BE2C (cell line): ENCODE measurements around the gene TMEM255A.

Experiments
- DNase-seq: peaks from one replicate; pipeline ENCODE4 v3.0.0-alpha.2; 2020
- H3K27me3 ChIP-seq: fragments of 250-450 bp; sonication (Bioruptor Pico); 2 replicates; pipeline ENCODE4 v1.5.1; 2020; ENCODE audit warnings: mild to moderate bottlenecking
- H3K36me3 ChIP-seq: fragments of 250-450 bp; sonication (Bioruptor Pico); 2 replicates; pipeline ENCODE4 v1.5.1; 2020; ENCODE audit warnings: mild to moderate bottlenecking
- H3K4me1 ChIP-seq: fragments of 250-450 bp; sonication (Bioruptor Pico); 2 replicates; pipeline ENCODE4 v1.5.1; 2020
- H3K4me3 ChIP-seq: 2 replicates; pipeline ENCODE4 v1.5.1; 2011; ENCODE audit warnings: low read depth, low read length
- H3K9me3 ChIP-seq: fragments of 250-450 bp; sonication (Bioruptor Pico); 2 replicates; pipeline ENCODE4 v1.5.1; 2020
- TF ChIP-seq, protein P1 (sequence below): IDR thresholded peaks from 2 replicates; pipeline ENCODE4 v1.5.1; 2012; ENCODE audit warnings: mild to moderate bottlenecking, low read depth, low read length

TMEM255A gene

DNA sequence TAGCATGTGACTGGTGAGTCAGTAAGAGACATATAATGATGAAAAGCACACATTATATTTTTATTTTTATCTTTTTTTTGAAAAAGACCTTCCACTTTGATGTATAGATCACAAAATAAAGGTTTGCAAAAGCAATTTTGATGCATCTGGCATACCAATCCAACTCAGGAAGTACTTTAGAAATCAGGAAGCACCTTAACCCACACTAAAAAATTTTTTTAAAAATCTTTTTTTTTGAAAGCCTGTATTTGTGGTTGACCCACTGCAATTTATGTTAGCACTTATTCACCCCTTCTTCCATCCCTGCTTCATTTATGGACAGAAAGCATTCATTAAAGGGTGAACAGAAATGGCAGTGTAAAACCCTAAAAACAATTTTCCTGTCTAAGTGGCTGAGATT, 16.6 kb downstream of the TMEM255A start:
- no peak for DNase-seq
- Histone ChIP-seq H3K36me3 (no peaks in the 10 kb centered on the region), H3K9me3 (no peaks in the 10 kb centered on the region), H3K27me3 (no peaks in the 10 kb centered on the region), H3K4me3 (no peak overlapping the region), H3K4me1 (no peaks in the 10 kb centered on the region)
- TF ChIP-seq, protein P1, sequence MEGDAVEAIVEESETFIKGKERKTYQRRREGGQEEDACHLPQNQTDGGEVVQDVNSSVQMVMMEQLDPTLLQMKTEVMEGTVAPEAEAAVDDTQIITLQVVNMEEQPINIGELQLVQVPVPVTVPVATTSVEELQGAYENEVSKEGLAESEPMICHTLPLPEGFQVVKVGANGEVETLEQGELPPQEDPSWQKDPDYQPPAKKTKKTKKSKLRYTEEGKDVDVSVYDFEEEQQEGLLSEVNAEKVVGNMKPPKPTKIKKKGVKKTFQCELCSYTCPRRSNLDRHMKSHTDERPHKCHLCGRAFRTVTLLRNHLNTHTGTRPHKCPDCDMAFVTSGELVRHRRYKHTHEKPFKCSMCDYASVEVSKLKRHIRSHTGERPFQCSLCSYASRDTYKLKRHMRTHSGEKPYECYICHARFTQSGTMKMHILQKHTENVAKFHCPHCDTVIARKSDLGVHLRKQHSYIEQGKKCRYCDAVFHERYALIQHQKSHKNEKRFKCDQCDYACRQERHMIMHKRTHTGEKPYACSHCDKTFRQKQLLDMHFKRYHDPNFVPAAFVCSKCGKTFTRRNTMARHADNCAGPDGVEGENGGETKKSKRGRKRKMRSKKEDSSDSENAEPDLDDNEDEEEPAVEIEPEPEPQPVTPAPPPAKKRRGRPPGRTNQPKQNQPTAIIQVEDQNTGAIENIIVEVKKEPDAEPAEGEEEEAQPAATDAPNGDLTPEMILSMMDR, result no peak

DNA sequence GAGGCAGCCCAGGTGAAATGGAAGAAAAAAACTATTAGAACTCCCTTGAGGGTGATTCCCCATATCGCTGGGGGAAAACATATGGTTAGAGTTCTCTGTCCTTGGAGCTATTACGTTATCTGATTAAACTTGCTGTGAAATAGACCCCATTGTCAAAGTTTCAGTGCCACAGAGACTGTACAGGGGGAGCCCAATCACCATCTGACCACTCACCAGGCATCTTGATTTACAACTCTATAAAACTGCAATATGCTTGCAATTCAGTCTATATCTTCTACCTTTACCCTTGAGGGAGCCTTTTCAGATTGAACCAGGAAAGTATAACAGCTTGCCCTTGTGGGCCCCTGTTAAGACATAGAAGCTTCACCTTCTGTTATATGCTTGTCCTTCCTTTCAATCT, 18.2 kb downstream of the TMEM255A start:
- Histone ChIP-seq H3K9me3 (no peaks in the 10 kb centered on the region), H3K4me1 (no peaks in the 10 kb centered on the region), H3K4me3 (no peak overlapping the region), H3K36me3 (no peaks in the 10 kb centered on the region), H3K27me3 (no peaks in the 10 kb centered on the region)
- DNase-seq, result no peak
- TF ChIP-seq, protein P1, result no peak

DNA sequence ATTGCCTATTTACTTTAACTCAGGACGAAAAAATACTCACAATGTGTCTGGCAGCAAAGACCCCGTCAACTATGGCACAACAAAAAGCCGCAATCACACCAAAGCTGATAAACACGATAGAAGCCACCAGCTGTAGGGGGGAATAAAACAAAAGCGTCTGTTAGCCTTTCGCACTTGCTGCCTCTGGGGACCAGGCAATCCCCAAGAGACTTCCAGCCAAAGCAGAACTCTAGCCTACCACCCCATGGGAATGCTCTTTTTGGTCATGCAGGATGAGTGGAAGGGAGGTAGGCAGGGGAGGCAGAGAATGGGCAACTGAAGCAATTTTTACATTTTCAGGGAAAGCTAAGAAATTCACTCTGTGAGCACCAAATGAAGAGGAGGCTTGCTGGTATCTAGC, 20.1 kb downstream of the TMEM255A start:
- Histone ChIP-seq H3K4me1 (no peaks in the 10 kb centered on the region), H3K36me3 (no peaks in the 10 kb centered on the region), H3K9me3 (no peaks in the 10 kb centered on the region), H3K27me3 (no peaks in the 10 kb centered on the region), H3K4me3 (no peak overlapping the region)
- TF ChIP-seq, protein P1, result no peak
- DNase-seq, result no peak

DNA sequence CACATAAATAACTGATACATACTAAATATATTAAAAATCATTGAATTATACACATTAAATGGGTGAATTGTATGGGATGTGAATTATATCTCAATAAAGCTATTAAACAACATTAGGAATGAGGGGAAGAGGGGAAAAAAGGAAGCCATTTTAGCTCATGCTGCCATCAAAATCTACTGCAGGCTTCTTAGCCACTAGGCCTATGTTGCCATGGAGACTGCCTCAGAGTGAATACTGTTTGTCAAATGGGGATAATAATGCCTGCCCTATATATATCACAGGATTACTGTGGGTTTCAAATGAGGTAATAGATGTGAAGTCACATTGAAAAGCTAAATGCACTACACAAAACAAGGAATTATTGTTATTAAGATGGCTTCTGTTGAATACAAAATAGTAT, 21.2 kb downstream of the TMEM255A start:
- no peaks in the 10 kb centered on the region for H3K4me1 ChIP-seq
- no peaks in the 10 kb centered on the region for H3K27me3 ChIP-seq
- TF ChIP-seq, protein P1, result no peak
- no peaks in the 10 kb centered on the region for H3K36me3 ChIP-seq
- DNase-seq, result no peak
- H3K9me3 ChIP-seq, result no peaks in the 10 kb centered on the region
- H3K4me3 ChIP-seq, result no peak overlapping the region

DNA sequence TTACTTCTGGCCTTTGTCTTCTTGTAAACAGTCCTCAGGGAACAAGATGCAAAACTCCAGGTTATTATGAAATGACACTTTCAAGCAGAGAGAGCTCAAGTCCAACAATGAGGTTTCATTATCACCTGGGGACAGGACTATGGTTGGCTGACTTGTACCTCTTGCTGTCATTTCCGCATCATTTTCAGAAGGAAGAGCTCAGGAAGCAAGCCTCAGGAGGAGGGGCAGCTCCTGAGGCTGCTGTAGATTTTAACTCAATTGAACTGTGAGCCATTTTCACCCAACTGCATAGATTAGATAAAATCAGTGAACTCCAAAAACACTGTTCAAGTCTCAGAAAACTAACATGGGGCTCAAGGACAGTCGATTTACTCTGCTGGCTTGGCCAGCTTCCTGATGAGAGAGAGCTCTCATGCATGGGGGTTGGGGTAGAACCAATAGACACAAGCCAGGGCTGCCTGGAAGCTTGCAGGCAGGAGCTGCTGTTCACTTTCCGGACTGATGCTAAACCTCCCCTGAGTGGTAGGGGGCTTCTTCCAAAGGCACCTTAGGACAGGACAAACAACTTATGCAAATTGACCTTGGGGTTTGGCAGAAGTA, 23.6 kb downstream of the TMEM255A start:
- no peaks in the 10 kb centered on the region for H3K4me1 ChIP-seq
- no peaks in the 10 kb centered on the region for H3K9me3 ChIP-seq
- H3K36me3 ChIP-seq, result no peaks in the 10 kb centered on the region
- no peak overlapping the region for H3K4me3 ChIP-seq
- no peaks in the 10 kb centered on the region for H3K27me3 ChIP-seq
- TF ChIP-seq, protein P1, result no peak
- no peak for DNase-seq

DNA sequence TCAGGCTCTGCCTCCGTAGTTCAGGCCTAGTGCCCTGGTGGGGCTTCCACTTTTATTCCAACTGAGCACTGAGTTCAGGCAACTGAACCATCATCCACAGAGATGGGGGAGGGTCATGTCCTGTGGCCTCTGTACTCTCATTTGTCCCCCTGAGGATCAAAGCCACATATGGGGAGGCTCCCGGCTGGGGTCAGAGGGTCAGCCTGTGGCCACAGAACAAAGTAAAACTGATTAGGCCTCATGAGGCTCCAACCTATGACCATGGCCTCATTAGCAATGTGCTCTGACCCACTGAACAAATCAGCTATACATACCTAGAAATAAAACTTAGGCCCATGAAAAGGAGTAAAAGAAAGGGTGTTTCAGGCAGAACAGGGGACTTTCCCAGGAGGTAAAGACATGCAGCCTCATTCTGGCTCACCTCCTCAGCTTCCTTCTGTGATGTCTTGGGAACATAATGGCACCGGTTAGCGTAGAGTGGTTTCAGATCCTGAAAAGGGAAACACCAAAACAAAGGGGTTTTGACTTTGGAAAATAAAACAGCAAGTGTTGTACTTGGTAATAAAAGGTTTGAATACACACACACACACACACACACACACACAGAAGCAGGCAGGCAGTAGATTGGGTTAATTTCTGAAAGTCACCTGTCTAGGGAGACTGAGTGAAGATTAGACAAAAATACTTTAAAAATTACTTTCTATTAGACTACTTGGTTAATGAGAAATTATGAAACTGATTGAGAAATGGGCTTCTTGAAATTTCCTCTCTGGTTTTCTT, 24.3 kb downstream of the TMEM255A start:
- Histone ChIP-seq H3K27me3 (no peaks in the 10 kb centered on the region), H3K9me3 (no peaks in the 10 kb centered on the region), H3K4me3 (no peak overlapping the region), H3K36me3 (no peaks in the 10 kb centered on the region), H3K4me1 (no peaks in the 10 kb centered on the region)
- DNase-seq, result no peak
- TF ChIP-seq, protein P1, result no peak
